H4 (cell line): ENCODE results near the gene SLC4A5. TPM values are rescaled to one million over a fixed set of nuclear protein-coding genes. Genes with fewer than 3 reads are reported as not detected.
"Not testable (repeated sequence)": the region's sequence is repeated elsewhere in the genome, so short reads cannot be mapped to it uniquely, and the experiment has no call there.

Source experiments
- DNase-seq: peaks from one replicate; pipeline ENCODE4 v3.0.0-alpha.2; 2015; ENCODE audit warnings: low spot score
- total RNA-seq: library from RNA; depleted of rRNA; stranded (reverse); fragments of >200 nt; shearing (Covaris generic); gene quantifications from 2 replicates; pipeline ENCODE4 v1.2.3, GENCODE V29; 2014

The SLC4A5 gene
- total RNA-seq, 1 experiment from 2014 or later = 0.23 TPM

DNA sequence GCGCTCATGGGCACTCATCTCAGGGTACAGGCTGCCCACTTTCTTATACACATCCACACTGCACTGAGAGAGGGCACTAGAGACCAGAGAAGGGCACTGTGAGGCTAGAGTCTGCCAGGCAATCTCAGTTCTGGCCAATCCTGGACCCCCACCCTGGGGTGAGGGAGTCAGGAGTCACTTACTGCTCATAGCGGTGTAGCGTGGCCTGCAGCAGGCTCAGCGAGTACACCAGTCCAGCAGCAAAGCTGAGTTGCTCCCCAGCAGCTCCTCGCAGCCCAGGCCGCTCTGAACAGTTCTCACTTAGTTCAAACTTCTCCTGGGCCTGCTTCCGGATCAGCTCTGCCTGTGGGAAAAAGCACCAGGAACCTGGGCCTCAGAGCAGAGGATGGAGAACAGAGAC is 24.6 kb upstream of the SLC4A5 start:
- no peak for DNase-seq

DNA sequence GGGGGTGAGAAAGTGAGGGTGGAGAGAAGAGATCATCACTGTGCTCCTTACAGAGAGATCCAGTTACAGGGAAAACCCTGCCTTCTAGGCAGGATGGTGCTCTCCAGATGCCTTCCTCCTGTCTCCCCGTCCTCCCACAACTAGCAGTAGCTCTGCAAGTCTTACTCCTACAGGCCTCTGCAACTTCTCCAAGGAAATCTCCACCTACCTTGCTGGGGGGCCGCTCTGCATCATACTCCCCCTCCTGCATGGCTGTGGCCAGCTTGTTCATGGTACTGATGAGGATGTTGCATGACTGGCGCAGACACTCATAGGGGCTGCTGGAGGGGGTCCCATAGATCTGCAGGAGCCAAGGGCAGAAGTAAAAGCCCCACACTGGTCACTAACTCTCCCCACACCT is 22.8 kb upstream of the SLC4A5 start:
- DNase-seq = no peak

DNA sequence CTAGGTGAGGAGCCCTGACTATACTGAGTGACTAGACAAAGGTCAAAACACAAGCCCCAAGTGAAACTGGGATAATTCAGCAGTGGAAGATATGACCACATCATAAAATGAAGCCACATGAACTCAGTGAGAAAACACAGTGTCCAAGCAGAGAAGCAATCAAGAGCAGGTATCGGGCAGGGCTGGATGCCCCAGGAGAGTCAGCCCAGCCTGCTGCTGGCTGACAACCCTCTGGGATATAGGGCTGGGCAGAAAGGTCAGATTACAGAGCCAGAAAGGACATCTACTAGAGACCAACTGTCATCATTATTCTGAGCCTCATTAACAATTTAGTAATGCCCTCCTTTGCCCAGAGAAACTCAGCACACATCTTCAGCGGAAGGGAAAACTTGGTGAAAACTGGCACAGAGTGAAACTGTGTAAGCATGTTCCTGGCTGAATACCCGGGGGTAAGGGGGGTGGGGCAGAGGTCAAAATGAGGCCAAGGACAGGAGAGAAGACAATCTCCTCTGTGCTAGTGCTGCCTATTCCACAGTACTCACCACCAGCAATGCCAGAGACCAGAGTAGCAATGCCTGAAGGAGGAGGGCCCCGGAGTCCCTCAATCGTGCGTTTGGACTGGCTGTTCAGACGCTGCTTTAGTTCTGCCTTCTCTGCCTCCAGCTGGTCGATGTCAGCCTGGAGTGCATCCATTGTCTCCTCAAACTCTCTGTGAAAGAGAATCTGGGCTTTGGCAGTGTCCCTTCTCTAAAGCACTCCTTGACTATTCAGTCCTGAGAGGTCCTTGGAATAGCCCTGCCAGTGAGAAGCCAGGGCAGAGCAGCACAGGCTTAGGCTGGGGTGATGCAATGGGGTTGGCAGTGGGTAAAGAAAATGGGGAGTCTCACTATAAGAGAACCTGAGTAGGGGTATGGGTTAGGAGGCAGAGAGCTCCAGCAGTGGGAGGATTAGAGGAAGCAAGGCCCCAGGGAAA is 21.6 kb upstream of the SLC4A5 start:
- DNase-seq = no peak

DNA sequence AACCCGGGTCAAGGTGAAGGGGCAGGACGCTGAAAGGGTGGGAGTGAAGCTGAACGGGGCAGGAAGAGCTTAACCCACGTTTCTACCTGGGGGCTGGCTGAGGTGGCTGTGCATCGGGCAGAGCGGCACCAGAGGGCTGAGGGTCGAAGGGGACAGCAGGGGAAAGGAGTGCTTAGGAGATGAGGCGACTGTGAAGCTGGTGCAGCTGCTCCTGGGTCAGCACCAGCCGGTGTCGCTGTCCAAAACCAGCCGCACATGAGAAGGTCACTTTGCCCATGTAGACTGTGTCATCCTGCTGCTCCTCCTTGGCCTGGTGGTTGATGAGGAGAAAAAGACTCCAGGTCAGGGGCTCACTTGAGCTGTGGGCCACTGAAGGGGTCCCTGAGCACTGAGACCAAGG is 18.1 kb upstream of the SLC4A5 start:
- DNase-seq = no peak

DNA sequence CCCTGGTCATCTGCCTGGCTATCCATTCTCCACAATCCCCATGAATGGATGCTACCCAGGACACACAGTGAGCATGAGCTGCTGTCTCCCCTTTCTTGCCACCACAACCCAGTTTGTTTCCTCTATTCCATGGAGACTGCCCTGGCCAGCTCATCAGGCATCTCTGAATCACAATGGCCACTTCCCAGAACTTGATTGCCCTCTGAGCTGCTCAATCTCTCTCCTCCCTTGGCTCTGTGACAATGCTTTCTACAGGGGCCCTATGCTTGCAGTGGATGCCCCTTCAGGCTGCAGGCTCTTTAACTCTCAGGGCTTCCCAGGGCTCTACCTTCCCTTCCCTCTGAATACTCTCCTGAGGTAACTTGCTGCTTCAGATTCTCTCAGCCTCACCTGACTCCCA is 14.4 kb upstream of the SLC4A5 start:
- DNase-seq = no peak

DNA sequence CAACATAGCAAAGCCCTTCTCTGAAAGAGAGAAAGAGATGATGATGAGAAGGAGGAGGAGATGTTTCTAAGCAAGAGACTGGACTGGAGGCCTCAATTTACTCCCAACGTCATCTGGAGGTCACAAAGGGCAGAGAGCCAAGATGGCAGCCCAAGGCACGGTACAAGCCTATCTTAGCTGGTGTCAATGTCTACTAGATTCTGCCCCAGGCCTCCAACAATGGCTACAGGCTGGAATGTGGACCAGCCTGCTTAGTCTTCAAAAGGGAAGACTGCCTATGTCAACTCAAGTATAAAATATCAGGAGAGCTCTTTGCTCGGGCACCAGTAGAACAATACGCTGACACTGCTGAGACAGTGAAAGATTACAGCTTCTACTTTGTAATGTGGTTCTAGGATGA is 6.7 kb upstream of the SLC4A5 start:
- DNase-seq = no peak

DNA sequence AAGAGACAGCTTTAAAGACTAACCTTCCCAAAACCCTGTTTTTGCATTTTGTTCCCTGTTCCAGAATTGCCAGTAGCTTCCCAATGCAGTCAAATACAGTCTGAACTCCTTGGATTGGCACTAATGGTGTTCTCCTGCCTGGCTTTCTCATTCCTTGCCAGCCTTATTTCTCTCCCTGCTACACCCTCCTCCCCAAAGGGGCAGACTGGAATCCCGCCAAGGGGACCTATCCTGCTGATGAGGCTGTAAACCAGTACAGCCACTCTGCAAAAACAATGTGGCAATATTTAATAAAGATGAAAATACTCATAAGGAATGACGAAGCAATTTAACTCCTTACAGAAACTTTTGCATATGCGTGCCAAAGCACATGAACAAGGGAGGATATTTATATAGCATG is 4.5 kb upstream of the SLC4A5 start:
- no peak for DNase-seq

DNA sequence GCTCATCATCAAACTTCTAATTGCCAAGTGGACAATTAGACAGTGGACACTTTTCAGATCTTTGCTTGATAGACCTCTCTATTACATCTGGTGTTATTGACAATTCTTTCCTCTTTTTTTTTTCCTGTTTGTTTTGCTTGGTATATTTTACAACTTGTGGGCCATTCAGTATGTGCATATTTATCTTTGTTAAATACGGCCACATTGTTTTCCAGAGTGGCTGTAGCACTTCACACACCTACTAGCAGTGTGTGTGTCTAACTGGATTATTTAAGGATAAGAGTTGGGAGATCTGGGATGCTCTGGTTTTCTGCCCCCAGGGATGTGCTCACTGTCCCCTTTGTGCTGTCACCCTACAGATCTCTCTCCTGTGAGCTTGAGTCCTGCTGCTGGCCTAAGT is 4.1 kb upstream of the SLC4A5 start:
- DNase-seq = no peak

DNA sequence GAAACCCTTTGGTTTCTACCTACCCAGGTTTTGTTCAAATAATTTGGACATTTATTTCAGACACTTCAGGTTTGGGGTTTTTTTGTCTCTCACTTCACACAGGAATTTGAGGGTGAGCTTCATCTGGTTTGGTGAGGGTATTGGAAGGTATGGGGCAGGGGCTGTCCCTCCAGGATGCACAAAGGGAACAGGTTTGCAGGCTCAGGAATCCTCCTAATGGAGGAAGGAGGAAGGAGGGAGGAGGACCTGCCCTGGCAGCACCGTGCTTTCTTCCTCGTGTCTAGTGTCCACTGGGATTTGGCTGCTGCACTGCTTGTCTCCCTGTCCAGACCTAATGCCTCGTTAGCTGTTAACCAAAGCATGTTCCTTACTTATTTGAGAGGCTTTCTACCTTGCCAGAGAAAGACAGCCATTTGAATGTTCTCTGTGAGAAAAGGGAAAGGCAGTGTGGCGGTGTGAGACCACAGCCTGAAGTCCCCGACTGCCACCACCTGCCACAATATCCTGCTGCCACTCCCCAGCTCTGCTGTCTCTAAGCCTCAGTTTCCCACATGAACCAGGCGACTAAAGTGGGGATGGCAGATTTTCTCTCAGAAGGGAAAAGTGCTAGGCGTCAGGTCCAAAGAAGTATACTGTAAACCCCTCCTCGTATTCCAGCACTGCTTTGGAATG is 2.2 kb upstream of the SLC4A5 start:
- DNase-seq = no peak

DNA sequence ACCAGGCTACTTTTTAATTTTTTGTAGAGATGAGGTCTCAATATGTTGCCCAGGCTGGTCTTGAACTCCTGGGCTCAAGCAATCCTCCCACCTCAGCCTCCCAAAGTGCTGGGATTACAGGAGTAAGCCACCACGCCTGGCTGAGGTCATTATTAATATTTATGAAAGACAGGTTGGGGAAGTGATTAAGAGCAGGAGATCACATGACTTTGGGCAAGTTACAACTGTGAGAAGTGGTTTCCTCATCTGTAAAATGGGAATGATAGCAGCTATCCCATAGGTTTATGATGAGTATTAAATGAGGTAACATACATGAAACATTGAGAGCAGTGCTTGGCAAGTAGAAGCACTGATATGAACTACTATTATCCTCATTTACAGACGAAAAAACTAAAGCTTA is 7.0 kb downstream of the SLC4A5 start:
- not testable (repeated sequence) for DNase-seq

DNA sequence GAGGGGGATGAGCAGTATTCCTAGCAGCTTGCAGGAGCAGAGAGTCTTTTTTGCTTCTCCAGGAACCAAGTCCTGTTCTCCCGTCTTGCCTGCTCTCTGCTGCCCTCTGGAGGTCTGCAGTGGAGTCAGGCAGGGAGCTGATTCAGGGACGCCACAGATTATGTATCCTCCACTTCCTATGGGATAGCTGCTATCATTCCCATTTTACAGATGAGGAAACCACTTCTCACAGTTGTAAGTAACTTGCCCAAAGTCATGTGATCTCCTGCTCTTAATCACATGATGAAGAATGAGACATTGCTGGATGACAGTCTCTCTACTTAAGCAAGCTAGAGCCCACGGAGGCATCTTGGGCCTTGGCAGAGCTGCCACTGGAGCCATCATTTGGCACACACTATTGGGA is 8.3 kb downstream of the SLC4A5 start:
- peak; percentile 66 for DNase-seq

DNA sequence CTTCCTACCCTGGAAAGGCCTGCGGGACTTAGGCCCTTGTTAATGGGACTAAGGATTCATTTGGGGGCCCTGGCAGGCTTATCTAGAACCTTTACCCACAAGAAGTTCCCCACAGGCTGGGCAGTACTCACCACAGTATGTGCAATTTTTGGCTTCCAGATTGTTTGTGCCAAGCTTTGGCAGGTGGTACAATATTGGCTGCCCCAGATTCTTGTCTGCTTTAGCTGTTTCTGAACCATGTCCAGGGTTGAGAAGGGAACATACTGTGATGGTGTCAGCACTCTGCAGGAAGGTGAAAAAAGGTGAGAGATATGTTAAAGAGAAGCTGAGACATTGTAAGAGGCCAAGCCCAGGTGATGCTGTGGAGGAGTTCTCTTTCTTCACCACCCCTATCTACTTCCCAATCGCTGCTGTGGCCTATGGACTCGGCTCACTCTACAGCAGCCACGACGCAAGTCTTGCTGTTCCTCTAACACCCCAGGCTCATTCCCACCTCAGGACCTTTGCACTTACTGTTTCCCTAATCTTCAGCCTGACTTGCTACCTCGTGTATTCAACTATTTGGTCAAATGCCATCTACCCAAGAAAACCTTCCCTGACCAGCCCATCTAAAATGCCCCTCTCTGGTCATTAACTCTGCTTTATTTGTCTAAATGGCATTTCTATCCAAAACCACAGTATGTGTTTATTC is 9.2 kb downstream of the SLC4A5 start:
- no peak for DNase-seq

DNA sequence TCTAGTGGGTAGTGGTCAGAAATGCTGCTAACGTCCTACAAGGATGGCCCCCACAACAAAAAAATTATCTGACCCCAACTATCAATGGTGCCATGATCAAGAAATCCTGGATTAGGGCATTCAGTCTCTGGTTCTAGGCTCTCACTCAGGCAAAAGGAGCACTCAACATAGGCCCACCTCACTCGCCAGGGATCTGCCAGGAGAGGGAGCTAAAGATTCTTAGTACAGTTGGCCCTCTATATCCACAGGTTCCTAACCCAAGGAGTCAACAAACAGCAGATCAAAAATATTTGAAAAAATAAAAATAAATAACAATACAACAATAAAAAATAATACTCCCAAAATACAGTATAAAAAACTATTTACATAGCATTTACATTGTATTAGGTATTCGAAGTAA is 10.0 kb downstream of the SLC4A5 start:
- DNase-seq = no peak

DNA sequence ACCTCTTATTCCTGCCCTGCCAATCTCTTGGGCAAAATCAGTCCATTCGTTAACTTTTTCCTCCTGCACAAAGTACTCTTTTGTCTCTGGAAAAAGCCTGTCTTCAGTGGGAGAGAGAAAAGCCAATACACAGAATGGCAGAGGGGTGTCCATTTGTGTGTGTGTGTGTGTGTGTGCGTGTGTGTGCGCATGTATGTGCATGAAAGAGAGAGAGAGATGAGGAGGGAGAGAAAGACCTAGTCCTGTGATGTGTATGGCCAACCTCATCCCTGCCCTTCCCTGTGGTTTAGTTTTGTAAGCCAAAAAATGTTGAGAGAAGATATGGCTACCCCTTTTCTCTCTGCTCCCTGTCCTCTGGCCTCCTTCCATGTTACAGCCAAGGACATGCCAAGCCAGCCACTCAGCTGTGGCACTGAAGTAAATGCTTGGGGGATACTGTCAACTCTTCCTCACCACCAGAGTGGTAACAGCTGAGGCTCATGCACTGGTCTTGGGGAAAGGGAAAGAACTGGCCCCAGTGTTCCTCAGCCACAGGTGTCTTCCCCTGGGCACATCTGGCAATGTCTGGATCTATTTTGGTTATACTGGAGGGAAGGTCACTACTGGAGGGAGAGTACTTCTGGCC is 10.6 kb downstream of the SLC4A5 start:
- DNase-seq = no peak

DNA sequence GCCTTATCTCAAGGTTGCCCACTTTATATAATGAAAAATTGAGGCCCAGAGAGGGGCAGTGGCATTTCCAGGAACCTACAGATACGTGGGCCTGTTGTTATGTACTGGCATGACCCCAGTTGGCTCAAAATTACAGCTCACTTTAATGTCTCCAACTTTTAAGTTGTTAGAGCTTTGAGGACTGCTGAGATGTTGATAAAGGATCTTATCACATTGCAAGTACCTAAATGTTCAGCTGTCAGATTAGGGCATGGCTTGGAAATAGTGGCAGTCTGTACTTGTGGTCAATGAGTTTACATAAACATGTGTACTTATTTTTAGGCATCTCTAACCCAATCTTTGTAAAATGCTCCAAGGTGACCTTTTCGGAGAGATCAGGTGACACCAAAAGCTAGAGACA is 14.6 kb downstream of the SLC4A5 start:
- DNase-seq = no peak

DNA sequence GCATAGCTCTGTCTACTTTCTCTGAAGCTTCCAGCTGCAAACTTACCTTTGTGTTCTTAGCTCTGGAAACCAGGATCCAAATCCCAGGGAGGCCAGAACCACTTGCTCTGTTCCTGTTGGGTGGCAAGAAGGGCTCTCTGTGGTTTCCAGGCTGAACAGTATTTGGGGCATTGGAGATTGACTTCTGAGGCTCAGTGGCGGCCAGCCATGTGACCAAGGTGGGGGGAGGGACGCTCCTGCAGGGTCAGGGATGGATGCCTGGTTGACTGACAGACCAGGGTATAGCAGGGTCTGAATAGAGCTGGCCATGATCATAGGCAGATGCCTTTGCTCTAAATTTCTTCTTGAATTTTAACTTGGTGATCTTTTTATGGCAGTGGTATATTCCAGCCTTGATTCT is 15.1 kb downstream of the SLC4A5 start:
- DNase-seq = no peak

DNA sequence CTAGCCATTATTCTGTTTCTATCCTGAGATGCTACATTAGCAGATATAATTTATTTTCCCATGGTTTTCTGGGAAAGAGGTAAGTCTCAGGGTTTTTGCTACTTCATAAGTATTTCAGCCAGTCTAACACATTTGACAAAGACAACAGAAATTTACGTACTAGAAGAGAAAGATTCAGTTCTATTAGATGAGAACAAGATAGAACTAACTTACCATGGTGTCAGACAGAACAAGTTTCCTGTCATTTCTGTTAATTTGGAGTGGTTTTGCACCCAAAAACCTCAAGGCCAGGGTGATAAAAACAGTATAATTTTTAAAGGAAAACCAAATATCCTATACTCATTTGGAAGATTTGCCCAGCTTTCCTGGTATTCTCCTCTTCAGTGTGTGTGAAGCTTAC is 15.6 kb downstream of the SLC4A5 start:
- no peak for DNase-seq

DNA sequence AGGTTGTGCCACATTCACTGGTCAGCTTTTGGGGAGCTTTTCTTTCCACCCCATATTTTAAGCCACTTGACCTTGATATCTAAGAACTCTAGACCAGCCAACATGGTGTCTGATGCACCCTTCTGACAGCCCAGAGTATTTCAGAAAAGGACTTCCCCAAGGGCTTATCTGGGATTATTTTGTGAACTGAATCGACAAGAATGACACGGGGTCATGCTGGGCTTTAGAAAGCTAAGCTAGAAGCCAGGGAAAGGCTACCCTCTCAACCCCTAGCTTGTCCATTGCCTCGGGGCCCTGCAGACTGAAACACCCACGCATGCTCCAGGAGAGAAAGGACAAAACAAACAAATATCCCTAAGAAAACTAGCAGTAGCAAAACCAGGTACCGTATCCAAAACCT is 16.0 kb downstream of the SLC4A5 start:
- no peak for DNase-seq

DNA sequence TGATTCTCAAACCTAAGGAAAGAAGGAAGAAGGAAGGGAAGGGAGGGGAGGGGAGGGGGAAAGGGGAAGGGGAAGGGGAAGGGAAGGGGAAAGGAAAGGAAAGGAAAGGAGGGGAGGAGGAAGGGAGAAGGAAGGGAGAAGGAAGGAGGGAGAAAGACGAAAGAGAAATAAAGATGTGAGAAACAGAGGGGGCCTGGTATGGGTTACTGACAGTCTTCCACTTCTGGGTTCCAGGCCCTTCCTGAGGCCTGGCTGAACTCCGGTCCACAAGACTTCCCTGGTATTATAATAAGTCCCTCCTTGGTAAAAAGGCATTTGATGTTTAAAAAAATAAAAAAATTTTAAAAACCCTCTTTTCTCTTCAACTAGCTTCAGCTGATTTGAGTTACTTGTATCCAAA is 17.4 kb downstream of the SLC4A5 start:
- no peak for DNase-seq

DNA sequence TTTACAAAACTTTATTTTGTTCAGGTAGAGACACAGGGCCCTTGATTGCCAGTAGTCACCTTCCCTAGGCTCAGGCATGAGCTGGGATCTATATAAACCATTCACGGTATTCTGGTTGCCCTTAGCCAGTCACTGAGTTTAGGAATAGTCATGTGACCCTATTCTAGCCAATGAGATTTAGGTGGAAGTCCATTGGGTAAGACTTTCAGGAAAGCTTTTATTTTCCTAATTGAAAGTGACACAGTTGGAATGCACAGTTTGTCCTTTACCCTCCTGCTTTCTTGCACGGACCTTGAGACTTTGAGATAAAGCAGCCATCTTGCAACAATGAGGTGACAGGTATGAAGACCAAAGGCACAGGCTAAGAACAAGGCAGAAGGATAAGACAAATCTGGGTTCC is 21.5 kb downstream of the SLC4A5 start:
- no peak for DNase-seq

DNA sequence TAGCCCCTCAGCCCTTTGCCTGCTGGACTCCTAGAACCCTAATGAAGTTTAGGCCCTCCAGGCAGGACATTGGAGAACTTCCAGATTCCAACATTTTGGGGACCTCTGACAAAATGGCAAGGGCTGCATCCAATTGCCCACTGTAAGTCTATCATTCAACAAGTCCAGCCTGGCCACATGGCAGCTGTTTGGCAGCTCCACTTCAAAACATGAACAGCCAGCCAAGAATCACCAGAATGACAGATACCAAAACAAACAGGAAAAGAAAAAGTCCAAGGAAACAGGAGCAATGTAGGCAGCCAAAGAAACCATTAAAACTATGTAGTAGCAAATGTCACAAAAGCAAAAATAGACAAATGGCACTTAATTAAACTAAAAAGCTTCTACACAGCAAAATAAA is 25.5 kb downstream of the SLC4A5 start:
- DNase-seq = no peak

DNA sequence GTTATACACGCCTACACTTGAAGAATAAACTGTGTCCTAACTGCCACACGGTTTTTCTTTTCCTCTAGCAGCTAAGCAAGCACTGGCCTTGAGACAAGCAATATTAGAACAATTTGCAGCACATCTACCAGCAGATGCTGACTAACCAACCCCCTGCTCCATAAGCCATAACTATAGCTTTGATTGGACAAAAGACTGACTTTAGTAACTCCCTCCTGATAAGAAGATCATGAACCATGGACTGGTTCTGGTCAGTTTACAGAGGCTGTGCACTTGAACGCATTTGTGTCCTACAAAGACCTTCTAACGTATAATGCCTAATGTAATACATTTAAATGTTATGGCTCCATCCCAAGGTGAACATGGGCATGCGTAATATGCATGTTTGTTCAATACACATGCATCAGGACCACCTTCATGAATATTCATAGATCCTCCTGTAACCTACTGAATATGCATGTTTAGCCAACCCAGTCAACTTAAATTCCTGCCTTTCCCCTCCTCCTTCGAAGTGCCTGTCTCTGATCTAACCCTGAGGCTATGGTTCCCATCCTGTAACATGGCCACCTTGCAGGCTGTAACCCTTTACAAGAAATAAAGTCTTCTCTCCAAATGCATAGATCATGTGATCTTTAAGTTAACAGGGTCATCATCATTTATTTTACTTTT is 26.5 kb downstream of the SLC4A5 start:
- DNase-seq = no peak
